Tongue (tissue), 3 donors: Measurements from ENCODE around the gene SCIN. TPM values are rescaled to one million over a fixed set of nuclear protein-coding genes. Genes with fewer than 3 reads are reported as not detected.
"Not testable (repeated sequence)": the region's sequence is repeated elsewhere in the genome, so short reads cannot be mapped to it uniquely, and the experiment has no call there.

Experiments used
- DNase-seq: peaks from one replicate; pipeline ENCODE4 v3.0.0-alpha.2; 2015
- small RNA-seq: library from RNA; depleted of rRNA; stranded (forward); fragments of <200 nt; gene quantifications from one replicate; pipeline ENCODE3, GENCODE V24; 2014; ENCODE audit warnings: low replicate concordance
- total RNA-seq: library from RNA; depleted of rRNA; stranded (reverse); fragments of >200 nt; gene quantifications from one replicate; pipeline ENCODE4 v1.2.3, GENCODE V29; 2014

The SCIN gene
- total RNA-seq, 1 donor from 2014 or later = 9.5 TPM

DNA sequence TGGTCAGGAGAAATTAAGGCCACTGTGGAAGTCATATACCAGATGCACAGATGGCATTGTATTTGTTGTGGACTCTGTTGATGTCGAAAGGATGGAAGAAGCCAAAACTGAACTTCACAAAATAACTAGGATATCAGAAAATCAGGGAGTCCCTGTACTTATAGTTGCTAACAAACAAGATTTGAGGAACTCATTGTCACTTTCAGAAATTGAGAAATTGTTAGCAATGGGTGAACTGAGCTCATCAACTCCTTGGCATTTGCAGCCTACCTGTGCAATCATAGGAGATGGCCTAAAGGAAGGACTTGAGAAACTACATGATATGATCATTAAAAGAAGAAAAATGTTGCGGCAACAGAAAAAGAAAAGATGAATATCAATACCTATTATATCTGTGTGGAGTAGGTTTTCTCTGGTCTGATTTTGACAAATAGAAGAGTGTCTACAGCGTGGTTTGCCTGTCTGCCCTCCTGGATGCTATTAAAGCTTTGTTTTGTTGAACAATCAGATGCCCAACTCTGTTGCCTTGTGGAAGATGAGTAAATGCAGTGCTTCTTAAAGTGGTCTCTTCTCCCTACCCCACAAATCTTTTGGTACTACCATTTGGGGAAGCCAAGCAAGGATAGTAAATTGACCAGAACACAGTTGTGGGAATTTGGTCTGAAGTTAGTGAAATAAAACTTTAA lies 118.1 kb downstream of the SCIN start:
- not testable (repeated sequence) for DNase-seq

DNA sequence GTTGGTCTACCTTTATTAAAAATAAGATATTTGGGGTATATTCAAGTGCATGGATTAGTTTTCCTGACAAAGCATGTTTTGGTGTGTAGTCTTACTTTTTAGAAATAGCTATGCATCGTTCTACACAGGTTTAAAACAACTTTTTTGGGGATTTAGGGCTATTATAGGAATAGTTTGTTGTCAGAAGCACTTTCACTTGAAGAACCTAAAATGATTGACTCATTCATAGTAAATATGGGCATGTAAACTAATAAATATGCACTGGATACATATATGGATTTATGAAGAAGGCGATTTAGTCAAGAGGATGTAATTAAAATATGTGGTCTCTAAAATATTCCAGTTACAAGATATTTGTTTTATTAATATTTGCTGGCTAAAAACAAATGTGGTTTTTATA lies 118.9 kb downstream of the SCIN start:
- DNase-seq = no peak

DNA sequence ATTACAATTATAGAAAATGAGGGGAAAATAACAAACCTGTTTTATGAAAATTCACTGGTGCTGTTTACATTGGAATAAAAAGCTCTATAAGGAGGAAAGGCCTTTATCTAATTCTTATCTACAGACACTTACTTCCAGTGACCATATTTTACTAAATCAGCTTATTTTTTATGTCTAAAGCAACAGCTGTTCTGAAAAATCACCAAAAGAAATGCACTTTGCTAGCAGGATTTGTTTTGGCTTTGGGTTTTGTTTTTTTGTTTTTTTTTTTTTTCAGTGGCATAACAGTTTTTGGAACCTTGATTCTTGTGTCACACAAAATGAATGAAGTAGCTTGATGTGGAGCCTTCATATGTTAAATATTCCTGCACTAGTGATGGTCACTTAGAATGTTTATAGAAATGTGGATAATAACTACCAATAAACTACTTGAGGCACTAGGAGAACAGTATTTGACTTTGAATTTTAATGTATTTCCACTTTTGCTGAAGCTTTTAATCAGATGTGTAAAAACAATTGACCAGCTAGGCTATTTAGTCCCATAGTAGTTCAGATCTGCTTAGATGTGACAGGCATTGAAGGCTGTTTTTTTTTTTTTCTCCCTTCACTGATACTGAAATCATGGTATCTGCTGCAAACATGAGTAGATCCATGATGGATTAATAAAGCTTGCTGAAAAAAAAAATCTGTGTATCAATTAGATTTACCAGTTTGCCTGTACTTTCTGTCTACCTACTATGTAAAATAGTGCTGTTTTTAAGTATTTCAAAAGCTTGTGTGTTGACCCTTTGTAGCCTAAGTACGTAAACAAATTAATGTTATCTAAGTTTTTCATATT lies 119.7 kb downstream of the SCIN start:
- no peak for DNase-seq

- DNase-seq = not testable (repeated sequence)
Observed at GRCh38 chr7:12691388-12691787, 120.9 kb downstream of the SCIN start.

GRCh38 chr7:12692035-12692434 lies 121.5 kb downstream of the SCIN start:
- no peak for DNase-seq

GRCh38 chr7:12692479-12693259 lies 122.1 kb downstream of the SCIN start:
- no peak for DNase-seq

- no peak for DNase-seq
Observed at GRCh38 chr7:12694817-12695216, 124.3 kb downstream of the SCIN start.

GRCh38 chr7:12695965-12696364 lies 125.4 kb downstream of the SCIN start:
- DNase-seq = no peak

DNA sequence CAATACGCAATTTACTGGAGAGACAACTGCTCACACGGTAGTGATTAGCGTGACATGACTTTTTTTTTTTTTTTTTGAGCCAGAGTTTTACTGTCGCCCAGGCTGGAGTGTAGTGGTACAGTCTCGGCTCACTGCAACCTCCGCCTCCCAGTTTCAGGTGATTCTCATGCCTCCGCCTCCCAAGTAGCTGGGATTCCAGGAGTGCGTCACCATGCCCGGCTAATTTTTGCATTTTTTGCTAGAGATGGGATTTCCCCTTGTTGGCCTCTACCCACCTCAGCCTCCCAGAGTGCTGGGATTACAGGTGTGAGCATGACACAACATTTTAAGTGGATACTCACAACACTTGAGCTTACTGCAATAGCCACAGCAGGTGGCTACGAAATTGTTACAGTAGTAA lies 128.8 kb downstream of the SCIN start:
- DNase-seq = no peak

- no peak for DNase-seq
Observed at GRCh38 chr7:12701433-12701832, 130.9 kb downstream of the SCIN start.

- DNase-seq = no peak
Observed at GRCh38 chr7:12703881-12704280, 133.4 kb downstream of the SCIN start.

DNA sequence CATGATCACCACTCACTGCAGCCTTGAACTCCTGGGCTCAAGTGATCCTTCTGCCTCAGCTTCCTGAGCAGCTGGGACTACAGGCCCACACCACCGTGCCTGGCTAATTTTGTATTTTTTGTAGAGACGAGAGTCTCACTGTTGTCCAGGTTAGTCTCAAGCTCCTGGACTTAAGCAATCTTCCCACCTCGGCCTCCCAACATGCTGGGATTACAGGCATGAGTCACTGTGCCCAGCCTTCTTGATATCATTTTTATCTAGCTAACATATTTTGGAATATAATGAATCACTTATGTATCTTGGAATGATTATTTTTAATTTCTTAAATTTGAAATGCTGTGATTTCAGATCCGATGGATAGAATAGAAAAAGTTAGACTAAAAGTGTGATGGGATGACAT lies 135.4 kb downstream of the SCIN start:
- DNase-seq = no peak

DNA sequence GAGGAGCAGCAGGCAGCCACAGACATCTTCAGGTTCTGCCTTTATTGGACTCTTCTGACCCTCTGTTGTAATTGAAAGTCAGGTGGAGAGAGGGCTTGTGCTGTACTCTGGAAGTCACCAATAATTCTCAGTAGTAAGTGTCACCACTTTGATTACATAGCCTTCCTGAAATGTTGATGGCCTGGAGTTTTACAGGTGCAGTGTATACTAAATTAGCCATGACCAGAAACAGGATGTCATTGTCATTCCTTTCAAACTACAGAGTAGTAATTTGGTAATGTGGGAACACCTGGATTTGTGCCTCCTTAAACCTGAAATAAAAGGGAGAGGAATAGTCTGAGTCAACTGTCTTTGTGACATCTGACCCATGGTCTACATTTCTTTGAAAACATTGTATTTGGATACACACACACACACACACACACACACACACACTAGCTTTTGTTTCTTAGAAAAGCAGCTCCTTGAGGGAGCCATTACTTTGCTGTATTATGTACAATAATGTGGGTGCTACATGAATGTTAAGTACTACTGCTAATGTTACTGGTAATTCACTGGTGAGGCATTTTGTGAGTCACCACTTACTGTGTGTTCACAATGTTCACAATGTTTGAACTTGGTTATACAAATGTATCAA lies 136.5 kb downstream of the SCIN start:
- no peak for DNase-seq

GRCh38 chr7:12708314-12708713 lies 137.8 kb downstream of the SCIN start:
- DNase-seq = no peak

Small RNAs within 50 kb of the gene (small RNA-seq; reads per million reads assigned to genes)
- gene RF00264 = not detected

Other genes with a start within 250 kb of the SCIN start
- 3.1 TPM for gene VWDE, start 166.9 kb upstream of the SCIN start, total RNA-seq
- 34.3 TPM for gene ARL4A, start 116.9 kb downstream of the SCIN start, total RNA-seq